HEK293 (cell line): ENCODE measurements around the gene GLTP.

Source experiments
- CTCF ChIA-PET: fragments of 350-600 bp; formaldehyde crosslinking; extraction: SDS; loops from one replicate; lab custom pipeline; 2021; ENCODE audit warnings: antibody characterized with exemption; lab: Yijun Ruan, JAX
- POLR2A ChIA-PET: fragments of 300-600 bp; formaldehyde crosslinking; extraction: SDS; loops from one replicate; lab custom pipeline; 2020; ENCODE audit warnings: antibody characterized with exemption, inconsistent platforms; lab: Yijun Ruan, JAX
- H3K27ac ChIP-seq: fragments of 200-500 bp; sonication (Bioruptor generic); 2 replicates; pipeline ENCODE4 v1.5.1; 2014; ENCODE audit warnings: low read depth, low read length, control low read depth, inconsistent platforms; ENCODE audit errors: extremely low read depth
- H3K36me3 ChIP-seq, 2 experiments: fragments of 200-500 bp in 1 of 2; sonication (Bioruptor generic) in 1 of 2; 1 replicate in 1 of 2; 2 replicates in 1 of 2; pipeline ENCODE4 v1.5.1; 2014 to 2017; ENCODE audit warnings: inconsistent platforms in 2 of 2, low read length in 2 of 2; ENCODE audit not compliant: control insufficient read depth in 2 of 2, insufficient read depth in 1 of 2
- H3K4me1 ChIP-seq: fragments of 200-500 bp; sonication (Bioruptor generic); 2 replicates; pipeline ENCODE4 v1.5.1; 2014; ENCODE audit warnings: mild to moderate bottlenecking, low read length, inconsistent platforms; ENCODE audit not compliant: control insufficient read depth, insufficient read depth
- H3K4me3 ChIP-seq: 2 replicates; pipeline ENCODE4 v1.5.1; 2011; ENCODE audit warnings: low read depth, mild to moderate bottlenecking, control low read depth, low read length, moderate library complexity
- H3K9me3 ChIP-seq: fragments of 200-500 bp; sonication (Bioruptor generic); 2 replicates; pipeline ENCODE4 v1.5.1; 2014; ENCODE audit warnings: low read depth, low read length, inconsistent platforms; ENCODE audit not compliant: control insufficient read depth, insufficient read depth
- GLI2 ChIP-seq: fragments of 450-650 bp; formaldehyde crosslinking; IDR thresholded peaks from 2 replicates; pipeline ENCODE4; 2017; ENCODE audit warnings: missing biosample characterization, missing genetic modification characterization, low read depth, borderline replicate concordance
- GLIS1 ChIP-seq: fragments of 450-650 bp; formaldehyde crosslinking; IDR thresholded peaks from 2 replicates; pipeline ENCODE4 v1.5.1; 2016; ENCODE audit warnings: missing biosample characterization, missing genetic modification characterization
- PRDM1 ChIP-seq: fragments of 450-650 bp; formaldehyde crosslinking; IDR thresholded peaks from 2 replicates; pipeline ENCODE4; 2016; ENCODE audit warnings: missing biosample characterization, missing genetic modification characterization
- SP7 ChIP-seq: fragments of 450-650 bp; formaldehyde crosslinking; IDR thresholded peaks from 2 replicates; pipeline ENCODE4 v1.5.1; 2016; ENCODE audit warnings: missing biosample characterization, missing genetic modification characterization
- ZNF121 ChIP-seq: fragments of 450-650 bp; formaldehyde crosslinking; IDR thresholded peaks from 2 replicates; pipeline ENCODE4 v1.5.1; 2016; ENCODE audit warnings: missing biosample characterization, missing genetic modification characterization
- ZNF138 ChIP-seq: fragments of 450-650 bp; formaldehyde crosslinking; IDR thresholded peaks from 2 replicates; pipeline ENCODE4 v1.5.1; 2016; ENCODE audit warnings: missing biosample characterization, missing genetic modification characterization, borderline replicate concordance
- ZNF157 ChIP-seq: fragments of 450-650 bp; formaldehyde crosslinking; IDR thresholded peaks from 2 replicates; pipeline ENCODE4 v1.5.1; 2016; ENCODE audit warnings: missing biosample characterization, missing genetic modification characterization
- ZNF221 ChIP-seq: fragments of 450-650 bp; formaldehyde crosslinking; IDR thresholded peaks from 2 replicates; pipeline ENCODE4 v1.5.1; 2017; ENCODE audit warnings: missing biosample characterization, missing genetic modification characterization, borderline replicate concordance
- ZNF24 ChIP-seq: fragments of 450-650 bp; formaldehyde crosslinking; IDR thresholded peaks from 2 replicates; pipeline ENCODE4 v1.5.1; 2016; ENCODE audit warnings: missing biosample characterization, missing genetic modification characterization
- ZNF292 ChIP-seq: fragments of 450-650 bp; formaldehyde crosslinking; IDR thresholded peaks from 2 replicates; pipeline ENCODE4 v1.5.1; 2016; ENCODE audit warnings: low read depth, missing biosample characterization, missing genetic modification characterization, borderline replicate concordance
- ZNF416 ChIP-seq: fragments of 450-650 bp; formaldehyde crosslinking; IDR thresholded peaks from 2 replicates; pipeline ENCODE4 v1.5.1; 2016; ENCODE audit warnings: missing biosample characterization, missing genetic modification characterization
- ZNF549 ChIP-seq: fragments of 450-650 bp; IDR thresholded peaks from 2 replicates; pipeline ENCODE4 v1.5.1; 2018; ENCODE audit warnings: missing biosample characterization, missing genetic modification characterization, mild to moderate bottlenecking, inconsistent platforms, moderate library complexity
- ZNF670 ChIP-seq: fragments of 450-650 bp; formaldehyde crosslinking; IDR thresholded peaks from 2 replicates; pipeline ENCODE4 v1.5.1; 2016; ENCODE audit warnings: missing biosample characterization, missing genetic modification characterization, low read depth
- ZSCAN23 ChIP-seq: fragments of 450-650 bp; formaldehyde crosslinking; IDR thresholded peaks from 2 replicates; pipeline ENCODE4 v1.5.1; 2016; ENCODE audit warnings: missing biosample characterization, missing genetic modification characterization
- TF ChIP-seq, protein P1 (sequence below): fragments of 450-650 bp; IDR thresholded peaks from 2 replicates; pipeline ENCODE4 v1.5.1; 2018; ENCODE audit warnings: missing biosample characterization, mild to moderate bottlenecking, missing genetic modification characterization
- TF ChIP-seq, protein P2 (sequence below): fragments of 450-650 bp; formaldehyde crosslinking; IDR thresholded peaks from 2 replicates; pipeline ENCODE4 v1.5.1; 2016; ENCODE audit warnings: missing biosample characterization, missing genetic modification characterization
- TF ChIP-seq, protein P3 (sequence below): fragments of 450-650 bp; formaldehyde crosslinking; IDR thresholded peaks from 2 replicates; pipeline ENCODE4 v1.5.1; 2016; ENCODE audit warnings: missing biosample characterization, missing genetic modification characterization

The GLTP gene

DNA sequence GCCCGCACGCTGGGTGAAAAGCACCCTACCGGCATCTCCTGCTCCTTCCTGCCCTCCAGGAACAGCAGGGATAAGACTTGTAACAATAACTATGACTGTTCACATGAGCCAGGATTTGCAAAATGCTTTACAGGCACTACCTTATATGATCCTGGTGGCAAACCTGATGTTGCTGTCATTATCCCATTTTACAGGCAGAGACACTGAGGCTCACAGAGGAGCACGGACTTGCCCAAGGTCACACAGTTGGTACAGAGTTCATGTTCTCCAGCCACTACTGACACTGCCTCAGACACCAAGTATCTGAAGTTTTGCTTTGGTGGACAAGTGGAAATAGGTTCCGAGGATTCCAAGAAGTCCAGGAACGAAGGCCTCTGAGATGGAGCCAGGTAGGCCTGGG is 22.6 kb downstream of the GLTP start:
- ChIA-PET POLR2A (no interaction called here), CTCF (interaction anchor here (0.6 kb wide), 1 partner anchor 83 kb away, joined by 3 read pairs; no protein-coding TSS in a partner anchor)
- no peak overlapping the region for H3K4me3 ChIP-seq
- H3K9me3 ChIP-seq: no peaks in the 10 kb centered on the region
- peaks cover 4% of the 10 kb centered on the region; the same call in 1 of the 2 replicates for H3K4me1 ChIP-seq
- peaks cover 0 to 37% of the 10 kb centered on the region in 2 experiments; a peak in 2 of 3 replicates for H3K36me3 ChIP-seq
- no peak overlapping the region for H3K27ac ChIP-seq
- TF ChIP-seq SP7 (no peak), GLI2 (tag by site-specific recombination) (no peak), ZNF670 (tag by site-specific recombination) (no peak), PRDM1 (tag by site-specific recombination) (no peak), ZNF292 (no peak), ZNF157 (tag by site-specific recombination) (no peak), ZNF138 (tag by site-specific recombination) (no peak), ZNF416 (tag by site-specific recombination) (no peak), ZNF221 (no peak), ZNF24 (tag by site-specific recombination) (no peak)
- TF ChIP-seq, protein P1, sequence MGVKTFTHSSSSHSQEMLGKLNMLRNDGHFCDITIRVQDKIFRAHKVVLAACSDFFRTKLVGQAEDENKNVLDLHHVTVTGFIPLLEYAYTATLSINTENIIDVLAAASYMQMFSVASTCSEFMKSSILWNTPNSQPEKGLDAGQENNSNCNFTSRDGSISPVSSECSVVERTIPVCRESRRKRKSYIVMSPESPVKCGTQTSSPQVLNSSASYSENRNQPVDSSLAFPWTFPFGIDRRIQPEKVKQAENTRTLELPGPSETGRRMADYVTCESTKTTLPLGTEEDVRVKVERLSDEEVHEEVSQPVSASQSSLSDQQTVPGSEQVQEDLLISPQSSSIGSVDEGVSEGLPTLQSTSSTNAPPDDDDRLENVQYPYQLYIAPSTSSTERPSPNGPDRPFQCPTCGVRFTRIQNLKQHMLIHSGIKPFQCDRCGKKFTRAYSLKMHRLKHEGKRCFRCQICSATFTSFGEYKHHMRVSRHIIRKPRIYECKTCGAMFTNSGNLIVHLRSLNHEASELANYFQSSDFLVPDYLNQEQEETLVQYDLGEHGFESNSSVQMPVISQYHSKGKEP (tag by site-specific recombination): no peak
- TF ChIP-seq, protein P2, sequence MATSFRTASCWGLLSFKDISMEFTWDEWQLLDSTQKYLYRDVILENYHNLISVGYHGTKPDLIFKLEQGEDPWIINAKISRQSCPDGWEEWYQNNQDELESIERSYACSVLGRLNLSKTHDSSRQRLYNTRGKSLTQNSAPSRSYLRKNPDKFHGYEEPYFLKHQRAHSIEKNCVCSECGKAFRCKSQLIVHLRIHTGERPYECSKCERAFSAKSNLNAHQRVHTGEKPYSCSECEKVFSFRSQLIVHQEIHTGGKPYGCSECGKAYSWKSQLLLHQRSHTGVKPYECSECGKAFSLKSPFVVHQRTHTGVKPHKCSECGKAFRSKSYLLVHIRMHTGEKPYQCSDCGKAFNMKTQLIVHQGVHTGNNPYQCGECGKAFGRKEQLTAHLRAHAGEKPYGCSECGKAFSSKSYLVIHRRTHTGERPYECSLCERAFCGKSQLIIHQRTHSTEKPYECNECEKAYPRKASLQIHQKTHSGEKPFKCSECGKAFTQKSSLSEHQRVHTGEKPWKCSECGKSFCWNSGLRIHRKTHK (tag by site-specific recombination): no peak
- TF ChIP-seq, protein P3, sequence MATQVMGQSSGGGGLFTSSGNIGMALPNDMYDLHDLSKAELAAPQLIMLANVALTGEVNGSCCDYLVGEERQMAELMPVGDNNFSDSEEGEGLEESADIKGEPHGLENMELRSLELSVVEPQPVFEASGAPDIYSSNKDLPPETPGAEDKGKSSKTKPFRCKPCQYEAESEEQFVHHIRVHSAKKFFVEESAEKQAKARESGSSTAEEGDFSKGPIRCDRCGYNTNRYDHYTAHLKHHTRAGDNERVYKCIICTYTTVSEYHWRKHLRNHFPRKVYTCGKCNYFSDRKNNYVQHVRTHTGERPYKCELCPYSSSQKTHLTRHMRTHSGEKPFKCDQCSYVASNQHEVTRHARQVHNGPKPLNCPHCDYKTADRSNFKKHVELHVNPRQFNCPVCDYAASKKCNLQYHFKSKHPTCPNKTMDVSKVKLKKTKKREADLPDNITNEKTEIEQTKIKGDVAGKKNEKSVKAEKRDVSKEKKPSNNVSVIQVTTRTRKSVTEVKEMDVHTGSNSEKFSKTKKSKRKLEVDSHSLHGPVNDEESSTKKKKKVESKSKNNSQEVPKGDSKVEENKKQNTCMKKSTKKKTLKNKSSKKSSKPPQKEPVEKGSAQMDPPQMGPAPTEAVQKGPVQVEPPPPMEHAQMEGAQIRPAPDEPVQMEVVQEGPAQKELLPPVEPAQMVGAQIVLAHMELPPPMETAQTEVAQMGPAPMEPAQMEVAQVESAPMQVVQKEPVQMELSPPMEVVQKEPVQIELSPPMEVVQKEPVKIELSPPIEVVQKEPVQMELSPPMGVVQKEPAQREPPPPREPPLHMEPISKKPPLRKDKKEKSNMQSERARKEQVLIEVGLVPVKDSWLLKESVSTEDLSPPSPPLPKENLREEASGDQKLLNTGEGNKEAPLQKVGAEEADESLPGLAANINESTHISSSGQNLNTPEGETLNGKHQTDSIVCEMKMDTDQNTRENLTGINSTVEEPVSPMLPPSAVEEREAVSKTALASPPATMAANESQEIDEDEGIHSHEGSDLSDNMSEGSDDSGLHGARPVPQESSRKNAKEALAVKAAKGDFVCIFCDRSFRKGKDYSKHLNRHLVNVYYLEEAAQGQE (tag by site-specific recombination): no peak

DNA sequence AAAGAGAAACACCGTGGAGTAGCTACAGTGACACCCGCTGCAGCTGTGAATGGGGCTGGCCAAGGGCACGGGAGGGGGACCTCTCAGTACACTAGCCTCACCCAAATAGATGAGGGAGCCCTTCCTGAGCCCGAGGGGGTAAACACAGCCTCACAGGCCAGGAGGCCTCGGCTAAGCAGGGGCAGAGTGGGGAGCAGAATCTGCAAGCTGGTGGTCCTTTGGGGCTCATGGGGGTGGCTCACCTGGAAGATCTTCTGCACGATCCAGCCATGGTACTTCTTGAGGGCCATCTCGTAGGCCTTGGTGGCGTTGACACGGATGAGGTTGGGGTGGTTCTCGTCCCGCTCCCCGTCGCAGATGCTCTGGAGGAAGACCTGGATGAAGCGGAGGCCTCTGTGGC is 25.0 kb downstream of the GLTP start:
- CTCF ChIA-PET: interaction anchor here (0.7 to 3.8 kb wide), 4 partner anchors 10 to 73 kb away, joined by 3 to 42 read pairs (median 28); no protein-coding TSS in a partner anchor
- H3K36me3 ChIP-seq: peaks cover 0 to 42% of the 10 kb centered on the region in 2 experiments; a peak in 2 of 3 replicates
- H3K9me3 ChIP-seq: no peaks in the 10 kb centered on the region
- H3K27ac ChIP-seq: no peak overlapping the region
- TF ChIP-seq ZNF549 (tag by site-specific recombination) (no peak), ZSCAN23 (tag by site-specific recombination) (no peak), ZNF121 (tag by site-specific recombination) (no peak), GLIS1 (tag by site-specific recombination) (no peak)
- TF ChIP-seq, all 188 proteins: peak for 0
- POLR2A ChIA-PET: no interaction called here
- Histone ChIP-seq H3K4me1 (no peaks in the 10 kb centered on the region), H3K4me3 (no peak overlapping the region)
